OCI-LY7 (cell line): Measurements from ENCODE around the gene CMKLR1. TPM values are rescaled to one million over a fixed set of nuclear protein-coding genes. Genes with fewer than 3 reads are reported as not detected.

Experiments
- BruUV-seq: library from RNA; stranded (reverse); fragments of 400-500 nt; replicated peaks from 2 replicates; lab custom pipeline; 2021; lab: Mats Ljungman, UMichigan
- CTCF ChIA-PET: fragments of 300-600 bp; sonication (Branson Sonifier 250); formaldehyde crosslinking; loops from one replicate; lab custom pipeline; 2022; ENCODE audit warnings: antibody characterized with exemption; ENCODE audit not compliant: unreplicated experiment; lab: Charles Lee
- POLR2A ChIA-PET: fragments of 300-600 bp; sonication (Branson Sonifier 250); formaldehyde crosslinking; loops from one replicate; lab custom pipeline; 2022; ENCODE audit warnings: antibody characterized with exemption; lab: Charles Lee
- DNase-seq: peaks from one replicate; pipeline ENCODE4 v3.0.0-alpha.2; 2015; ENCODE audit warnings: low spot score
- H2AFZ ChIP-seq: fragments of 200-600 bp; sonication (generic), shearing (Covaris generic); 2 replicates; pipeline ENCODE4 v1.6.1; 2014; ENCODE audit warnings: mild to moderate bottlenecking, antibody characterized with exemption, low read length, moderate library complexity
- H3K27ac ChIP-seq: fragments of 200-600 bp; sonication (generic); 2 replicates; pipeline ENCODE4 v1.5.1; 2014; ENCODE audit warnings: mixed run types, low read depth, mild to moderate bottlenecking, moderate library complexity, low read length, inconsistent platforms; ENCODE audit not compliant: poor library complexity, severe bottlenecking
- H3K36me3 ChIP-seq: fragments of 200-600 bp; sonication (generic); 2 replicates; pipeline ENCODE4 v1.6.1; 2014; ENCODE audit warnings: mild to moderate bottlenecking, antibody characterized with exemption, low read length, moderate library complexity, mixed read lengths; ENCODE audit not compliant: insufficient read depth
- H3K4me1 ChIP-seq: fragments of 200-600 bp; sonication (generic); 2 replicates; pipeline ENCODE4 v1.5.1; 2014; ENCODE audit warnings: mild to moderate bottlenecking, low read length; ENCODE audit not compliant: insufficient read depth, poor library complexity, severe bottlenecking
- H3K4me2 ChIP-seq: fragments of 200-600 bp; sonication (generic); 2 replicates; pipeline ENCODE4 v1.6.1; 2014; ENCODE audit warnings: mild to moderate bottlenecking, low read length
- H3K4me3 ChIP-seq: fragments of 200-600 bp; sonication (generic); 2 replicates; pipeline ENCODE4 v1.5.1; 2014; ENCODE audit warnings: mild to moderate bottlenecking, low read depth, low read length; ENCODE audit not compliant: poor library complexity, severe bottlenecking
- H3K79me2 ChIP-seq: fragments of 200-600 bp; sonication (generic); 2 replicates; pipeline ENCODE4 v1.6.1; 2016; ENCODE audit warnings: low read depth, mild to moderate bottlenecking, low read length, moderate library complexity, mixed read lengths; ENCODE audit not compliant: insufficient read depth
- H3K9me2 ChIP-seq: fragments of 200-600 bp; sonication (generic); 2 replicates; pipeline ENCODE4 v1.6.1; 2016; ENCODE audit warnings: mild to moderate bottlenecking, low read length, mixed read lengths; ENCODE audit not compliant: insufficient read depth
- H3K9me3 ChIP-seq: fragments of 200-600 bp; sonication (generic); 2 replicates; pipeline ENCODE4 v1.6.1; 2014; ENCODE audit warnings: mild to moderate bottlenecking, mixed run types, low read length, mixed read lengths
- H4K20me1 ChIP-seq: fragments of 200-600 bp; sonication (generic); 2 replicates; pipeline ENCODE4 v1.6.1; 2014; ENCODE audit warnings: mild to moderate bottlenecking, antibody characterized with exemption, low read length, moderate library complexity, mixed read lengths; ENCODE audit not compliant: insufficient read depth
- CTCF ChIP-seq: fragments of 200-600 bp; sonication (generic); conservative IDR thresholded peaks from 2 replicates; pipeline ENCODE4 v1.5.1; 2014; ENCODE audit warnings: mild to moderate bottlenecking, antibody characterized with exemption, low read length, moderate library complexity, mixed read lengths
- EZH2phosphoT487 ChIP-seq: fragments of 200-600 bp; sonication (generic); IDR thresholded peaks from 2 replicates; pipeline ENCODE4 v1.6.1; 2018; ENCODE audit warnings: low read depth, borderline replicate concordance, mild to moderate bottlenecking, mixed run types, antibody characterized with exemption, low read length, moderate library complexity, mixed read lengths
- intact Hi-C: fragments of 100-400 bp; cut with micrococcal nuclease; formaldehyde crosslinking; loops from one replicate; pipeline ENCODE4 v1.10.0; 2022; ENCODE audit not compliant: unreplicated experiment
- total RNA-seq, 2 experiments: library from RNA; depleted of rRNA in 1 of 2; stranded (reverse); fragments of >200 nt in 1 of 2; shearing (Covaris generic) in 1 of 2; gene quantifications; 2 replicates each; pipeline ENCODE4 v1.2.3, GENCODE V29; 2014 to 2022

The CMKLR1 gene
- total RNA-seq, 2 experiments from 2014 or later = not detected

- POLR2A ChIA-PET = interaction anchor here (0.7 to 0.8 kb wide), 2 partner anchors 201 to 894 kb away, joined by 3 to 9 read pairs; no protein-coding TSS in a partner anchor
- H3K9me2 ChIP-seq = no peaks in the 10 kb centered on the region
Measured at GRCh38 chr12:108277613-108278012, 61.5 kb downstream of the CMKLR1 start.

GRCh38 chr12:108273217-108273616 is 65.9 kb downstream of the CMKLR1 start:
- Histone ChIP-seq H4K20me1 (no peaks in the 10 kb centered on the region), H3K27ac (no peak overlapping the region), H3K4me1 (no peaks in the 10 kb centered on the region), H2AFZ (no peak overlapping the region), H3K9me3 (no peaks in the 10 kb centered on the region), H3K9me2 (no peaks in the 10 kb centered on the region), H3K79me2 (no peaks in the 10 kb centered on the region), H3K4me2 (no peak overlapping the region), H3K4me3 (no peak overlapping the region), H3K36me3 (no peaks in the 10 kb centered on the region)
- TF ChIP-seq CTCF (no peak), EZH2phosphoT487 (no peak)
- ChIA-PET POLR2A (no interaction called here), CTCF (no interaction called here)
- BruUV-seq = no TSS peak
- no peak for DNase-seq
- intact Hi-C loops = no loop called here

More at GRCh38 chr12:108277613-108278012, 61.5 kb downstream of the CMKLR1 start:
- Histone ChIP-seq H4K20me1 (no peaks in the 10 kb centered on the region), H3K27ac (no peak overlapping the region), H3K4me1 (no peaks in the 10 kb centered on the region), H2AFZ (no peak overlapping the region), H3K9me3 (no peaks in the 10 kb centered on the region), H3K79me2 (no peaks in the 10 kb centered on the region), H3K4me2 (no peak overlapping the region), H3K36me3 (no peaks in the 10 kb centered on the region), H3K4me3 (no peak overlapping the region)
- intact Hi-C loops = no loop called here
- no peak for TF ChIP-seq EZH2phosphoT487
- TF ChIP-seq CTCF = no peak
- CTCF ChIA-PET = no interaction called here
- no TSS peak for BruUV-seq
- DNase-seq = no peak

GRCh38 chr12:108271951-108272872 is 66.9 kb downstream of the CMKLR1 start:
- Histone ChIP-seq H3K36me3 (no peaks in the 10 kb centered on the region), H3K79me2 (no peaks in the 10 kb centered on the region), H3K4me1 (no peaks in the 10 kb centered on the region), H2AFZ (no peak overlapping the region), H3K9me3 (no peaks in the 10 kb centered on the region), H3K4me3 (no peak overlapping the region), H3K4me2 (no peak overlapping the region), H4K20me1 (no peaks in the 10 kb centered on the region), H3K9me2 (no peaks in the 10 kb centered on the region), H3K27ac (no peak overlapping the region)
- intact Hi-C loops = no loop called here
- ChIA-PET CTCF (no interaction called here), POLR2A (interaction anchor here (0.6 kb wide), 1 partner anchor 36 kb away, joined by 3 read pairs; no protein-coding TSS in a partner anchor)
- no TSS peak for BruUV-seq
- DNase-seq = no peak
- TF ChIP-seq EZH2phosphoT487 (no peak), CTCF (no peak)
